ENCODE data around the gene CENPS. TPM values are rescaled to one million over a fixed set of nuclear protein-coding genes. Genes with fewer than 3 reads are reported as not detected.

CENPS gene
- total and polyA plus RNA-seq, 4 donors: 4.4 to 9.8 (median 7.4) TPM

- TF ChIP-seq, protein P1, sequence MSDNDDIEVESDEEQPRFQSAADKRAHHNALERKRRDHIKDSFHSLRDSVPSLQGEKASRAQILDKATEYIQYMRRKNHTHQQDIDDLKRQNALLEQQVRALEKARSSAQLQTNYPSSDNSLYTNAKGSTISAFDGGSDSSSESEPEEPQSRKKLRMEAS (IDR thresholded peaks at IDR 0.05): no peak
- TF ChIP-seq HNF4G (IDR thresholded peaks at IDR 0.05): no peak
- peak; percentile 41 to 51 for TF ChIP-seq RXRA (IDR thresholded peaks at IDR 0.05)
- TF ChIP-seq RAD21 (IDR thresholded peaks at IDR 0.05): no peak
- no peak for TF ChIP-seq GABPA (IDR thresholded peaks at IDR 0.05 in 1 of 2, conservative IDR thresholded peaks at IDR 0.05 in 1 of 2)
- peak in 1 of 2 donors; percentile 10 for TF ChIP-seq JUND (IDR thresholded peaks at IDR 0.05)
- no peak for TF ChIP-seq ZBTB33 (IDR thresholded peaks at IDR 0.05)
- TF ChIP-seq FOXA2 (IDR thresholded peaks at IDR 0.05): peak; percentile 88
- TF ChIP-seq TAF1 (conservative IDR thresholded peaks at IDR 0.05): no peak
- TF ChIP-seq FOXA1 (IDR thresholded peaks at IDR 0.05): peak; percentile 65
Measured at GRCh38 chr1:10489291-10490055, 59.2 kb downstream of the CENPS start (continued).

DNA sequence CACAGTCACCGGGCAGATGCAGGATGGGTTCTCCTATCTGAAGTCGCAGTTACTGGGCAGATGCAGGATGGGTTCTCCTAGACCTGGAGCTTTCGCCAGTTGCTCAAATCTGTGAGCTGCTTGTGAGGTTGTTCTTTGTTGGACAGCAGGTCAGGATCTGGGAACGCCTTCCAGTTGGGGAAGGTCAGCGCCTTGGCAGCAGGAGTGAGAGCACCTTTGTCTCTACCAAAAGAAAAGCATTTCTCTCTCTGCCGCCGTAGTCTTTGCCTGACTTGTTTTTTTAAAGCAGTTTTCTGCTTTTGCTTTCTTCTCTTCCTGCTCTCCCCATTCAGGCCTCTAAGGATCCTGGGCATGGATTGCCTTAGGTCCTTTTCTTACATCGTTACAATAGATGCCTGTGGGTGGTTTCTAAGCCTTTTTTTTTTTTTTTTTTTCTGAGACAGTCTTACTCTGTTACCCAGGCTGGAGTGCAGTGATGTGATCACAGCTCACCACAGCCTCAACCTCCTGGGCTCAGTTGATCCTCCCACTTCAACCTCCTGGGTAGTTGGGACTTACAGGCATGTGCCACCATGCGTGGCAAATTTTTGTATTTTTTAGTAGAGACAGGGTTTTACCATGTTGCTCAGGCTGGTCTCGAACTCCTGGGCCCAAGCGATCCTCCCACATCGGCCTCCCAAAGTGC is 60.2 kb downstream of the CENPS start:
- no peaks in the 10 kb centered on the region for H3K27me3 ChIP-seq (ENCODE audit: control insufficient read depth in 4 of 4, insufficient read depth in 4 of 4, low read length in 3 of 4)
- H3K9ac ChIP-seq (ENCODE audit: low read depth in 1 of 2, low read length in 2 of 2): no peak overlapping the region
- DNase-seq (ENCODE audit: low spot score): no peak
- H3K27ac ChIP-seq (ENCODE audit: low read depth in 1 of 2, low read length in 2 of 2): peak overlapping the region; percentile 29 to 63
- peak overlapping the region in 1 of 3 donors; percentile 39 for H3K4me3 ChIP-seq (ENCODE audit: low read depth in 1 of 3, low read length in 3 of 3)
- peaks cover 4 to 50% (median 44%) of the 10 kb centered on the region in 4 donors for H3K4me1 ChIP-seq (ENCODE audit: control insufficient read depth in 4 of 4, insufficient read depth in 4 of 4, low read length in 3 of 4)
- WGBS: 56% methylated on average over 12 of the region's 12 CpGs
- H3K9me3 ChIP-seq (ENCODE audit: control insufficient read depth in 4 of 4, low read length in 3 of 4): no peaks in the 10 kb centered on the region
- no peak for TF ChIP-seq FOXA1 (IDR thresholded peaks at IDR 0.05)
- TF ChIP-seq EGR1 (IDR thresholded peaks at IDR 0.05; ENCODE audit: low read depth in 2 of 2): no peak
- no peak for TF ChIP-seq ZBTB33 (IDR thresholded peaks at IDR 0.05)
- TF ChIP-seq, protein P2, sequence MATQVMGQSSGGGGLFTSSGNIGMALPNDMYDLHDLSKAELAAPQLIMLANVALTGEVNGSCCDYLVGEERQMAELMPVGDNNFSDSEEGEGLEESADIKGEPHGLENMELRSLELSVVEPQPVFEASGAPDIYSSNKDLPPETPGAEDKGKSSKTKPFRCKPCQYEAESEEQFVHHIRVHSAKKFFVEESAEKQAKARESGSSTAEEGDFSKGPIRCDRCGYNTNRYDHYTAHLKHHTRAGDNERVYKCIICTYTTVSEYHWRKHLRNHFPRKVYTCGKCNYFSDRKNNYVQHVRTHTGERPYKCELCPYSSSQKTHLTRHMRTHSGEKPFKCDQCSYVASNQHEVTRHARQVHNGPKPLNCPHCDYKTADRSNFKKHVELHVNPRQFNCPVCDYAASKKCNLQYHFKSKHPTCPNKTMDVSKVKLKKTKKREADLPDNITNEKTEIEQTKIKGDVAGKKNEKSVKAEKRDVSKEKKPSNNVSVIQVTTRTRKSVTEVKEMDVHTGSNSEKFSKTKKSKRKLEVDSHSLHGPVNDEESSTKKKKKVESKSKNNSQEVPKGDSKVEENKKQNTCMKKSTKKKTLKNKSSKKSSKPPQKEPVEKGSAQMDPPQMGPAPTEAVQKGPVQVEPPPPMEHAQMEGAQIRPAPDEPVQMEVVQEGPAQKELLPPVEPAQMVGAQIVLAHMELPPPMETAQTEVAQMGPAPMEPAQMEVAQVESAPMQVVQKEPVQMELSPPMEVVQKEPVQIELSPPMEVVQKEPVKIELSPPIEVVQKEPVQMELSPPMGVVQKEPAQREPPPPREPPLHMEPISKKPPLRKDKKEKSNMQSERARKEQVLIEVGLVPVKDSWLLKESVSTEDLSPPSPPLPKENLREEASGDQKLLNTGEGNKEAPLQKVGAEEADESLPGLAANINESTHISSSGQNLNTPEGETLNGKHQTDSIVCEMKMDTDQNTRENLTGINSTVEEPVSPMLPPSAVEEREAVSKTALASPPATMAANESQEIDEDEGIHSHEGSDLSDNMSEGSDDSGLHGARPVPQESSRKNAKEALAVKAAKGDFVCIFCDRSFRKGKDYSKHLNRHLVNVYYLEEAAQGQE (IDR thresholded peaks at IDR 0.05): no peak
- TF ChIP-seq SP1 (IDR thresholded peaks at IDR 0.05): no peak
- TF ChIP-seq, protein P3, sequence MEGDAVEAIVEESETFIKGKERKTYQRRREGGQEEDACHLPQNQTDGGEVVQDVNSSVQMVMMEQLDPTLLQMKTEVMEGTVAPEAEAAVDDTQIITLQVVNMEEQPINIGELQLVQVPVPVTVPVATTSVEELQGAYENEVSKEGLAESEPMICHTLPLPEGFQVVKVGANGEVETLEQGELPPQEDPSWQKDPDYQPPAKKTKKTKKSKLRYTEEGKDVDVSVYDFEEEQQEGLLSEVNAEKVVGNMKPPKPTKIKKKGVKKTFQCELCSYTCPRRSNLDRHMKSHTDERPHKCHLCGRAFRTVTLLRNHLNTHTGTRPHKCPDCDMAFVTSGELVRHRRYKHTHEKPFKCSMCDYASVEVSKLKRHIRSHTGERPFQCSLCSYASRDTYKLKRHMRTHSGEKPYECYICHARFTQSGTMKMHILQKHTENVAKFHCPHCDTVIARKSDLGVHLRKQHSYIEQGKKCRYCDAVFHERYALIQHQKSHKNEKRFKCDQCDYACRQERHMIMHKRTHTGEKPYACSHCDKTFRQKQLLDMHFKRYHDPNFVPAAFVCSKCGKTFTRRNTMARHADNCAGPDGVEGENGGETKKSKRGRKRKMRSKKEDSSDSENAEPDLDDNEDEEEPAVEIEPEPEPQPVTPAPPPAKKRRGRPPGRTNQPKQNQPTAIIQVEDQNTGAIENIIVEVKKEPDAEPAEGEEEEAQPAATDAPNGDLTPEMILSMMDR (IDR thresholded peaks at IDR 0.05; ENCODE audit: low read depth, low read length, missing input control): no peak
- no peak for TF ChIP-seq JUND (IDR thresholded peaks at IDR 0.05)
- no peak for TF ChIP-seq HNF4G (IDR thresholded peaks at IDR 0.05)
- TF ChIP-seq FOXA2 (IDR thresholded peaks at IDR 0.05): no peak
- no peak for TF ChIP-seq YY1 (IDR thresholded peaks at IDR 0.05)
- no peak for TF ChIP-seq TAF1 (conservative IDR thresholded peaks at IDR 0.05)
- no peak for TF ChIP-seq GABPA (IDR thresholded peaks at IDR 0.05 in 1 of 2, conservative IDR thresholded peaks at IDR 0.05 in 1 of 2)
- TF ChIP-seq ATF3 (IDR thresholded peaks at IDR 0.05): no peak
- TF ChIP-seq NR2F2 (IDR thresholded peaks at IDR 0.05): no peak
- no peaks in the 10 kb centered on the region for H3K36me3 ChIP-seq (ENCODE audit: control insufficient read depth in 4 of 4, insufficient read depth in 3 of 4, low read depth in 1 of 4, low read length in 3 of 4)

All from liver (tissue), 9 donors.